ENCODE measurements around the gene MMGT1.

- TF ChIP-seq CTCF (IDR thresholded peaks at IDR 0.05; ENCODE audit: extremely low read depth in 1 of 2, insufficient read depth in 1 of 2, low read depth in 1 of 2, low read length in 2 of 2) (no peak), JUN (IDR thresholded peaks at IDR 0.05; ENCODE audit: borderline replicate concordance, insufficient read depth, insufficient read length, low read depth) (no peak), EZH2 (IDR thresholded peaks at IDR 0.05; ENCODE audit: borderline replicate concordance, low read depth, low read length, severe bottlenecking) (no peak)
Observed at GRCh38 chrX:135944486-135944885, 29.3 kb downstream of the MMGT1 start.
